Ishikawa (cell line): ENCODE measurements around the gene IGSF6.

Source experiments
- CEBPB ChIP-seq: IDR thresholded peaks from 2 replicates; pipeline ENCODE4 v1.6.1; 2012
- CREB1 ChIP-seq: IDR thresholded peaks from 2 replicates; pipeline ENCODE4 v1.6.1; 2012; ENCODE audit warnings: low read depth
- EGR1 ChIP-seq: IDR thresholded peaks from 2 replicates; pipeline ENCODE4 v1.6.1; 2012
- EP300 ChIP-seq: IDR thresholded peaks from 2 replicates; pipeline ENCODE4 v1.6.1; 2012; ENCODE audit warnings: borderline replicate concordance
- FOXM1 ChIP-seq: IDR thresholded peaks from 2 replicates; pipeline ENCODE4 v1.6.1; 2012; ENCODE audit warnings: low read depth, borderline replicate concordance
- NFIC ChIP-seq: IDR thresholded peaks from 2 replicates; pipeline ENCODE4 v1.6.1; 2012
- RAD21 ChIP-seq: IDR thresholded peaks from 2 replicates; pipeline ENCODE4 v1.6.1; 2012; ENCODE audit warnings: low read depth
- TAF1 ChIP-seq: IDR thresholded peaks from 2 replicates; pipeline ENCODE4 v1.6.1; 2012; ENCODE audit warnings: low read depth, mild to moderate bottlenecking
- TCF12 ChIP-seq: IDR thresholded peaks from 2 replicates; pipeline ENCODE4 v1.6.1; 2012; ENCODE audit warnings: low read depth
- TEAD4 ChIP-seq: IDR thresholded peaks from 2 replicates; pipeline ENCODE4 v1.6.1; 2012
- YY1 ChIP-seq: IDR thresholded peaks from 2 replicates; pipeline ENCODE4 v1.6.1; 2012; ENCODE audit warnings: low read depth
- ZBTB7A ChIP-seq: IDR thresholded peaks from 2 replicates; pipeline ENCODE4 v1.6.1; 2012; ENCODE audit warnings: low read depth
- TF ChIP-seq, protein P1 (sequence below): IDR thresholded peaks from 2 replicates; pipeline ENCODE4 v1.6.1; 2012
- TF ChIP-seq, protein P2 (sequence below): IDR thresholded peaks from 2 replicates; pipeline ENCODE4 v1.6.1; 2012
- TF ChIP-seq, protein P3 (sequence below): IDR thresholded peaks from 2 replicates; pipeline ENCODE4 v1.6.1; 2012; ENCODE audit warnings: low read depth, mild to moderate bottlenecking

Gene IGSF6

DNA sequence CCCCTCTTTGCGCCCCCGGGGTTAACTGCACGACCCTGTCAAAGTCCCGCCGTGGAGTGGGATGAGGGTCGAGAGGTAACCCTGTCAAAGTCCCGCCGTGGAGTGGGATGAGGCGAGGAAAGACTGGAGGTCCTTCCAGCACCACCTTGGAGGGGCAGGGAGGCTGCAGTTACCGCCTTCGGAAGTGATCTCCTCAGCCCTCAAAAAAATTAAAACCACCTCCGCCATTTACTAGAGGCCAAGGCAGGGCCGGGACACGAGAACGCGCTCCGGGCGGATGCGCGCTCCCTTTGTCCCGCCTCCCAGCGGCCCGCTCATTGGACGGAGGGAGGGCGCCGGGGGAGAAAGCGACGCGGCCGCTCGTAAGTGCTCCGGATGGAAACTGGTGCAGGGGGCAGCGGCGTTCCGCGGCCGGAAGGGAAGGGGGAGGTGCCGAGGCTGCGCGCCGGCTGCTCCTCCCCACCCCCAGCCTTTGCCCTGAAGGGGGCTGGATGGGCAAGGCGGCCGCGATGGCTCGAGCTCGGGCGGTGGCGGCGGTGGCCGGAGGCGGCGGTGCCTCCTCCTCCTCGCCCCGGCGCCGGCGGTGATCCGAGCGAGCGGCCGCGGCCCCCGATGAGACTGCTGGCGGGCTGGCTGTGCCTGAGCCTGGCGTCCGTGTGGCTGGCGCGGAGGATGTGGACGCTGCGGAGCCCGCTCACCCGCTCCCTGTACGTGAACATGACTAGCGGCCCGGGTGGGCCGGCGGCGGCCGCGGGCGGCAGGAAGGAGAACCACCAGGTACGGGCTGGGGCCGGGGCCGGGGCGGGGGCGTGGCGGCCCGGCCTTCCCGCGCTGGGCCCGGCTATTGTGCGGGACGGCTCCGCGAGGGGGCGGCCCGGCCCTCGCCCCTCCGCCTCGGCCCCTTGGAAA is 53.0 kb downstream of the IGSF6 start, which contains the start of gene METTL9:
TSS of gene METTL9 (plus strand) at position 456 of the 909 bp plus-strand sequence. CDS start at position 613, 157 bp downstream.
- TF ChIP-seq, protein P1, sequence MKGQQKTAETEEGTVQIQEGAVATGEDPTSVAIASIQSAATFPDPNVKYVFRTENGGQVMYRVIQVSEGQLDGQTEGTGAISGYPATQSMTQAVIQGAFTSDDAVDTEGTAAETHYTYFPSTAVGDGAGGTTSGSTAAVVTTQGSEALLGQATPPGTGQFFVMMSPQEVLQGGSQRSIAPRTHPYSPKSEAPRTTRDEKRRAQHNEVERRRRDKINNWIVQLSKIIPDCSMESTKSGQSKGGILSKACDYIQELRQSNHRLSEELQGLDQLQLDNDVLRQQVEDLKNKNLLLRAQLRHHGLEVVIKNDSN = peak; percentile 74
- TF ChIP-seq CREB1 (peak; percentile 42; the same call in 1 of the 2 replicates), YY1 (peak; percentile 85; the same call in 1 of the 2 replicates), RAD21 (no peak; the same call in 1 of the 2 replicates), TAF1 (peak; percentile 94), TEAD4 (peak; percentile 36; the same call in 1 of the 2 replicates), EGR1 (no peak), TCF12 (peak; percentile 82), ZBTB7A (peak; percentile 67; the same call in 1 of the 2 replicates), CEBPB (no peak; the same call in 1 of the 2 replicates), FOXM1 (no peak)
- TF ChIP-seq, protein P2, sequence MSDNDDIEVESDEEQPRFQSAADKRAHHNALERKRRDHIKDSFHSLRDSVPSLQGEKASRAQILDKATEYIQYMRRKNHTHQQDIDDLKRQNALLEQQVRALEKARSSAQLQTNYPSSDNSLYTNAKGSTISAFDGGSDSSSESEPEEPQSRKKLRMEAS = peak; percentile 74
- TF ChIP-seq, protein P3, sequence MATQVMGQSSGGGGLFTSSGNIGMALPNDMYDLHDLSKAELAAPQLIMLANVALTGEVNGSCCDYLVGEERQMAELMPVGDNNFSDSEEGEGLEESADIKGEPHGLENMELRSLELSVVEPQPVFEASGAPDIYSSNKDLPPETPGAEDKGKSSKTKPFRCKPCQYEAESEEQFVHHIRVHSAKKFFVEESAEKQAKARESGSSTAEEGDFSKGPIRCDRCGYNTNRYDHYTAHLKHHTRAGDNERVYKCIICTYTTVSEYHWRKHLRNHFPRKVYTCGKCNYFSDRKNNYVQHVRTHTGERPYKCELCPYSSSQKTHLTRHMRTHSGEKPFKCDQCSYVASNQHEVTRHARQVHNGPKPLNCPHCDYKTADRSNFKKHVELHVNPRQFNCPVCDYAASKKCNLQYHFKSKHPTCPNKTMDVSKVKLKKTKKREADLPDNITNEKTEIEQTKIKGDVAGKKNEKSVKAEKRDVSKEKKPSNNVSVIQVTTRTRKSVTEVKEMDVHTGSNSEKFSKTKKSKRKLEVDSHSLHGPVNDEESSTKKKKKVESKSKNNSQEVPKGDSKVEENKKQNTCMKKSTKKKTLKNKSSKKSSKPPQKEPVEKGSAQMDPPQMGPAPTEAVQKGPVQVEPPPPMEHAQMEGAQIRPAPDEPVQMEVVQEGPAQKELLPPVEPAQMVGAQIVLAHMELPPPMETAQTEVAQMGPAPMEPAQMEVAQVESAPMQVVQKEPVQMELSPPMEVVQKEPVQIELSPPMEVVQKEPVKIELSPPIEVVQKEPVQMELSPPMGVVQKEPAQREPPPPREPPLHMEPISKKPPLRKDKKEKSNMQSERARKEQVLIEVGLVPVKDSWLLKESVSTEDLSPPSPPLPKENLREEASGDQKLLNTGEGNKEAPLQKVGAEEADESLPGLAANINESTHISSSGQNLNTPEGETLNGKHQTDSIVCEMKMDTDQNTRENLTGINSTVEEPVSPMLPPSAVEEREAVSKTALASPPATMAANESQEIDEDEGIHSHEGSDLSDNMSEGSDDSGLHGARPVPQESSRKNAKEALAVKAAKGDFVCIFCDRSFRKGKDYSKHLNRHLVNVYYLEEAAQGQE = no peak

DNA sequence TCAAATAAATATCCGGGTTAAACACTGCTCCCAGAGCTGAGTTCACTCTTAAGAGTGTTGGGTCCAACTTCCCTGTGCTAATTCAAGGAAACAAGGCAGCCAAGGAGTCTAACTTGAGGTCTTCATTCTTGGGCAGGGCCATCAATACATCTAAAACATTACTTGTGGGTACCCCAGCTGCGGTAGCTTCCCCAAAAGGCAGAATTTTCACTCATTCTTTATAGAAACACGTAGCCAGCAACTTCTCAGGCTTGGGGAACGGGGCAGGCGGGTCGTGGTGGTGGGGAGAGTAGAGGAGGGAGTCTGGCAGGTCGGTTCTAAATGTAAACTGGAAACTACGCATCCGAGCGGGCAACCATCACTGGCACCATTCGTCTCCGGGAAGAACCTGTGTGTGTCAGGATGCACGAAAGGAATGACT is 53.7 kb downstream of the IGSF6 start:
- TF ChIP-seq TAF1 (no peak), FOXM1 (no peak), YY1 (no peak), TCF12 (no peak), NFIC (no peak), RAD21 (no peak), EP300 (no peak), CREB1 (no peak), CEBPB (no peak), ZBTB7A (no peak)
- TF ChIP-seq, protein P3 = no peak
- TF ChIP-seq, protein P2 = no peak

DNA sequence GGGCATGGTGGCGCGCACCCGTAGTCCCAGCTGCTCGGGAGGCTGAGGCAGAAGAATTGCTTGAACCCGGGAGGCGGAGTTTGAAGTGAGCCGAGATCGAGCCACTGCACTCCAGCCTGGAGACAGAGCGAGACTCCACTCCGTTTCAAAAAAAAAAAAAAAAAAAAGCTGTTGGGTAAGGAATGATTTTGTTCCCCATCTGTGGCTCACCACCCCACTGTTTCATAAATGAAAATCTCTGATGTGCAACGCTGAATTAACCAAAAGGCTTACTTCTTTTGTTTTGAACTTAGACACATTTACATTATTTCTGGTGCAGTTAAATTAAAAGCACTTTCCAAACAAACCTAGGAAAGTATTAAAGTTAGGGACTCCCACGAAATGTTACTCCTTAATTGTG is 54.2 kb downstream of the IGSF6 start:
- no peak for TF ChIP-seq EP300
- no peak for TF ChIP-seq TEAD4
- TF ChIP-seq EGR1 = no peak
- TF ChIP-seq TAF1 = no peak

DNA sequence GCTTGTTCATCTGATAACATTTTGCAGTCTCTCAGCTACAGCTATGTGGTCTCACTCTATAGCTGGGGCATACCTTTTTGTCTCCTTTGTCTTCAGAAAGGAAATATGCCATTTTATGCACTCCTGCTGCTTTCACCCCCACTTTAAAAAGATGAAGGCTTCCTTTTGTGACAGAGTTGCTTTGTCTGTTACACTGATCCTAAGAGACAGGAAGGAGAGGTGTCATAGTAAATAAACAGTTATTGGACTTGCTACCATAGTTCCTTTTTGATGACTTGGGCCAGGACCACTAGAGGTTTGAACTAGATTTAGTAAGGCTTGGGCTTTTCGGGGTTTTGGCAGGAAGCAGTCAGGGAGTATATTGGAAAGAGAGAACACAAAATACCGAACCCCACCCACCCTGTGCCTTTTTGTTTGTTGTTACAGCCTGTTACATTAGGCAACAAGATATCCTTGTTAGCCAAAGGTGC is 54.8 kb downstream of the IGSF6 start:
- no peak for TF ChIP-seq CREB1
- TF ChIP-seq, protein P2 = no peak
- no peak for TF ChIP-seq TAF1
- TF ChIP-seq, protein P1 = no peak
- TF ChIP-seq ZBTB7A = no peak
- TF ChIP-seq, protein P3 = no peak
- TF ChIP-seq CEBPB = no peak
- no peak for TF ChIP-seq RAD21
- no peak for TF ChIP-seq EGR1
- TF ChIP-seq EP300 = no peak
- TF ChIP-seq TCF12 = no peak
